ENCODE measurements around the gene PARD3B. TPM values are rescaled to one million over a fixed set of nuclear protein-coding genes. Genes with fewer than 3 reads are reported as not detected.

PARD3B gene
- total RNA-seq, 1 experiment from 2014 or later, result 6.4 TPM

DNA sequence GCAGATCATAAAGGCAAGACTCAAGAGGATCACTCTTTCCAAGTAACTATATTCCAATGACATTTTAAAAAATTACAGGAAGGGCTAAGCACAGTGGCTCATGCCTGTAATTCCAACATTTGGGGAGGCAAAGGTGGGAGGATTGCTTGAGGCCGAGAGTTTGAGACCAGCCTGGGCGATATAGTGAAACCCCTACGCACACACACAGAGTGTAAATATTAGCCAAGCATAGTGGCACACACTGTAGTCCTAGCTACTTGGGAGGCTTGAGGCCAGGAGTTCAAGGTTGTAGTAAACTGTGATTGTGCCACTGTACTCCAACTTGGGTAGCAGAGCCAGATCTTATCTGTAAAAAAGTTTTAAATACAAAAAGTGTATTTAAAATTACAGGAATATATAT lies 686.8 kb downstream of the PARD3B start:
- Histone ChIP-seq H3K14ac (ENCODE audit: insufficient read depth, low read length) (no peak overlapping the region), H3K56ac (ENCODE audit: insufficient read length, low read depth, low read length) (no peak overlapping the region), H4K5ac (ENCODE audit: insufficient read length, low read depth, low read length) (no peak overlapping the region), H2BK12ac (ENCODE audit: insufficient read length, low read depth, low read length) (no peak overlapping the region), H4K8ac (replicated peaks; ENCODE audit: insufficient read length, low read depth, low read length) (no peak overlapping the region), H4K20me1 (ENCODE audit: control insufficient read depth, insufficient read depth, insufficient read length) (no peaks in the 10 kb centered on the region), H3K79me1 (ENCODE audit: insufficient read depth, low read depth, low read length, poor library complexity, severe bottlenecking) (no peaks in the 10 kb centered on the region), H3K18ac (ENCODE audit: insufficient read length, low read depth, low read length) (no peak overlapping the region), H2AFZ (ENCODE audit: low read length) (no peak overlapping the region), H3K27me3 (ENCODE audit: insufficient read depth, low read length) (no peaks in the 10 kb centered on the region), H3K9me3 (ENCODE audit: control insufficient read depth, low read depth, low read length) (no peaks in the 10 kb centered on the region), H3K79me2 (ENCODE audit: insufficient read depth, low read length) (no peaks in the 10 kb centered on the region), H3K4me1 (ENCODE audit: insufficient read depth, low read length) (no peaks in the 10 kb centered on the region), H3K4me2 (ENCODE audit: insufficient read depth, insufficient read length, low read length) (no peak overlapping the region), H2BK20ac (ENCODE audit: low read depth, low read length, poor library complexity, severe bottlenecking) (no peak overlapping the region), H3K4ac (ENCODE audit: low read depth, low read length) (no peak overlapping the region), H2BK15ac (ENCODE audit: low read depth, low read length) (no peak overlapping the region), H3K9ac (ENCODE audit: extremely low read depth, insufficient read length, low read length) (no peak overlapping the region), H2BK120ac (ENCODE audit: low read depth, low read length, poor library complexity, severe bottlenecking) (no peak overlapping the region), H2AK5ac (ENCODE audit: insufficient read length, low read length) (no peak overlapping the region), H3K23ac (ENCODE audit: insufficient read length, low read depth, low read length) (no peak overlapping the region), H3K23me2 (ENCODE audit: insufficient read length, low read depth, low read length, poor library complexity, severe bottlenecking) (peaks cover 3% of the 10 kb centered on the region), H3T11ph (ENCODE audit: low read length) (no peak overlapping the region), H2BK5ac (ENCODE audit: insufficient read length, low read length) (no peak overlapping the region), H4K91ac (ENCODE audit: insufficient read length, low read depth, low read length) (no peak overlapping the region), H3K27ac (ENCODE audit: insufficient read length, low read depth, low read length) (no peak overlapping the region)
- Mint-ChIP-seq H3K36me3 (ENCODE audit: insufficient read depth in 1 of 3, low read depth in 3 of 3) (peaks cover 0 to 5% (median 0%) of the 10 kb centered on the region in 3 experiments; a peak in 1 of 7 replicates), H3K4me3 (no peak overlapping the region), H3K27ac (no peak overlapping the region), H3K9me3 (no peaks in the 10 kb centered on the region; a peak in 2 of 5 replicates), H3K27me3 (ENCODE audit: low read depth) (no peaks in the 10 kb centered on the region), H3K4me1 (no peaks in the 10 kb centered on the region)
- no peak for DNase-seq
- TF ChIP-seq, protein P1, sequence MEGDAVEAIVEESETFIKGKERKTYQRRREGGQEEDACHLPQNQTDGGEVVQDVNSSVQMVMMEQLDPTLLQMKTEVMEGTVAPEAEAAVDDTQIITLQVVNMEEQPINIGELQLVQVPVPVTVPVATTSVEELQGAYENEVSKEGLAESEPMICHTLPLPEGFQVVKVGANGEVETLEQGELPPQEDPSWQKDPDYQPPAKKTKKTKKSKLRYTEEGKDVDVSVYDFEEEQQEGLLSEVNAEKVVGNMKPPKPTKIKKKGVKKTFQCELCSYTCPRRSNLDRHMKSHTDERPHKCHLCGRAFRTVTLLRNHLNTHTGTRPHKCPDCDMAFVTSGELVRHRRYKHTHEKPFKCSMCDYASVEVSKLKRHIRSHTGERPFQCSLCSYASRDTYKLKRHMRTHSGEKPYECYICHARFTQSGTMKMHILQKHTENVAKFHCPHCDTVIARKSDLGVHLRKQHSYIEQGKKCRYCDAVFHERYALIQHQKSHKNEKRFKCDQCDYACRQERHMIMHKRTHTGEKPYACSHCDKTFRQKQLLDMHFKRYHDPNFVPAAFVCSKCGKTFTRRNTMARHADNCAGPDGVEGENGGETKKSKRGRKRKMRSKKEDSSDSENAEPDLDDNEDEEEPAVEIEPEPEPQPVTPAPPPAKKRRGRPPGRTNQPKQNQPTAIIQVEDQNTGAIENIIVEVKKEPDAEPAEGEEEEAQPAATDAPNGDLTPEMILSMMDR (conservative IDR thresholded peaks at IDR 0.05), result no peak
- no CpG with 5 or more reads among the region's 3 CpGs for WGBS (ENCODE audit: extremely low coverage, insufficient read length, low lambda C conversion rate)

Measured in H9 (cell line).